Osteoblast (primary cell): ENCODE results near the gene NUBPL. TPM values are rescaled to one million over a fixed set of nuclear protein-coding genes. Genes with fewer than 3 reads are reported as not detected.

Source experiments
- DNase-seq: peaks from one replicate; pipeline ENCODE4 v3.0.0; 2011; ENCODE audit warnings: low spot score, mixed read lengths; ENCODE audit not compliant: insufficient read length; ENCODE audit errors: missing footprints
- H2AFZ ChIP-seq: 2 replicates; pipeline ENCODE4 v1.6.0; 2011; ENCODE audit warnings: mild to moderate bottlenecking, low read length
- H3K27ac ChIP-seq: 2 replicates; pipeline ENCODE4 v1.5.1; 2011; ENCODE audit warnings: mild to moderate bottlenecking, low read depth, low read length, moderate library complexity
- H3K27me3 ChIP-seq: 2 replicates; pipeline ENCODE4 v1.6.0; 2012; ENCODE audit warnings: mild to moderate bottlenecking, control low read depth, inconsistent platforms, low read length, moderate library complexity; ENCODE audit not compliant: insufficient read depth
- H3K36me3 ChIP-seq: 2 replicates; pipeline ENCODE4 v1.5.1; 2011; ENCODE audit warnings: mild to moderate bottlenecking, low read length, control low read depth, moderate library complexity; ENCODE audit not compliant: insufficient read depth
- H3K4me1 ChIP-seq: 2 replicates; pipeline ENCODE4 v1.5.1; 2011; ENCODE audit warnings: mild to moderate bottlenecking, low read length, control low read depth, moderate library complexity; ENCODE audit not compliant: insufficient read depth
- H3K4me2 ChIP-seq: 2 replicates; pipeline ENCODE4 v1.6.0; 2011; ENCODE audit warnings: mild to moderate bottlenecking, low read length; ENCODE audit not compliant: insufficient read depth
- H3K4me3 ChIP-seq: fragments of 200-600 bp; sonication (generic); 3 replicates; pipeline ENCODE4 v1.5.1; 2012; ENCODE audit warnings: mild to moderate bottlenecking, low read length, inconsistent platforms; ENCODE audit not compliant: insufficient read depth
- H3K79me2 ChIP-seq: 2 replicates; pipeline ENCODE4 v1.6.0; 2012; ENCODE audit warnings: mild to moderate bottlenecking, low read length, control low read depth, inconsistent platforms; ENCODE audit not compliant: insufficient read depth
- H3K9me3 ChIP-seq: 2 replicates; pipeline ENCODE4 v1.5.1; 2011; ENCODE audit warnings: low read depth, low read length, control low read depth
- H4K20me1 ChIP-seq: 2 replicates; pipeline ENCODE4 v1.6.0; 2012; ENCODE audit warnings: mild to moderate bottlenecking, low read length, control low read depth; ENCODE audit not compliant: insufficient read depth
- CTCF ChIP-seq: IDR thresholded peaks from 2 replicates; pipeline ENCODE4 v1.5.1; 2011; ENCODE audit warnings: mild to moderate bottlenecking, low read depth, low read length, moderate library complexity; ENCODE audit errors: extremely low read depth
- total RNA-seq: library from RNA; depleted of rRNA; stranded (reverse); fragments of >200 nt; gene quantifications from 2 replicates; pipeline ENCODE4 v1.2.3, GENCODE V29; 2012

NUBPL gene
- total RNA-seq, 1 donor, result 11.6 TPM

- Histone ChIP-seq H3K36me3 (no peaks in the 10 kb centered on the region), H2AFZ (no peak overlapping the region), H3K9me3 (no peaks in the 10 kb centered on the region), H3K4me1 (peaks cover 4% of the 10 kb centered on the region), H3K27ac (no peak overlapping the region), H3K4me2 (no peak overlapping the region), H4K20me1 (no peaks in the 10 kb centered on the region), H3K4me3 (no peak overlapping the region), H3K79me2 (no peaks in the 10 kb centered on the region), H3K27me3 (no peaks in the 10 kb centered on the region)
- TF ChIP-seq CTCF, result no peak
- no peak for DNase-seq
These were observed 11.8 kb downstream of the NUBPL start for GRCh38 chr14:31572955-31573354.

- H3K4me1 ChIP-seq, result no peaks in the 10 kb centered on the region
- H4K20me1 ChIP-seq, result no peaks in the 10 kb centered on the region
- TF ChIP-seq CTCF, result no peak
- no peaks in the 10 kb centered on the region for H3K9me3 ChIP-seq
- no peak overlapping the region for H2AFZ ChIP-seq
- H3K27ac ChIP-seq, result no peak overlapping the region
- H3K4me3 ChIP-seq, result no peak overlapping the region
- H3K4me2 ChIP-seq, result no peak overlapping the region
- no peaks in the 10 kb centered on the region for H3K36me3 ChIP-seq
- no peaks in the 10 kb centered on the region for H3K79me2 ChIP-seq
- DNase-seq, result no peak
- H3K27me3 ChIP-seq, result no peaks in the 10 kb centered on the region
These were observed 15.7 kb downstream of the NUBPL start for GRCh38 chr14:31576949-31577348.

GRCh38 chr14:31578266-31578665, 17.1 kb downstream of the NUBPL start:
- H3K9me3 ChIP-seq, result no peaks in the 10 kb centered on the region
- TF ChIP-seq CTCF, result no peak
- H4K20me1 ChIP-seq, result no peaks in the 10 kb centered on the region
- H3K36me3 ChIP-seq, result no peaks in the 10 kb centered on the region
- DNase-seq, result no peak
- no peak overlapping the region for H3K4me3 ChIP-seq
- H3K4me2 ChIP-seq, result no peak overlapping the region
- H3K4me1 ChIP-seq, result no peaks in the 10 kb centered on the region
- H3K79me2 ChIP-seq, result no peaks in the 10 kb centered on the region
- H3K27ac ChIP-seq, result no peak overlapping the region
- H3K27me3 ChIP-seq, result no peaks in the 10 kb centered on the region
- H2AFZ ChIP-seq, result no peak overlapping the region

- Histone ChIP-seq H3K79me2 (no peaks in the 10 kb centered on the region), H4K20me1 (no peaks in the 10 kb centered on the region), H3K4me3 (no peak overlapping the region), H3K27ac (no peak overlapping the region), H3K4me2 (no peak overlapping the region), H3K27me3 (no peaks in the 10 kb centered on the region), H3K4me1 (no peaks in the 10 kb centered on the region), H3K36me3 (no peaks in the 10 kb centered on the region), H3K9me3 (no peaks in the 10 kb centered on the region), H2AFZ (no peak overlapping the region)
- DNase-seq, result no peak
- no peak for TF ChIP-seq CTCF
These were observed 17.7 kb downstream of the NUBPL start for GRCh38 chr14:31578792-31579501.
